Erythroblast (primary cell): Measurements from ENCODE around the gene INKA1.

Source experiments
- DNase-seq, 2 experiments: peaks; one replicate each; lab custom pipeline; 2025; lab: John Stamatoyannopoulos, UW
- GATA1 ChIP-seq: IDR thresholded peaks from 2 replicates; pipeline ENCODE4 v1.6.1; 2011; ENCODE audit warnings: low read depth, mild to moderate bottlenecking, control low read depth, low read length, moderate library complexity
- POLR2A ChIP-seq: IDR thresholded peaks from 2 replicates; pipeline ENCODE4 v1.6.1; 2011; ENCODE audit warnings: mild to moderate bottlenecking, low read length

Gene INKA1

GRCh38 chr3:49793486-49794085 is 9.5 kb upstream of the INKA1 start:
- no peak for TF ChIP-seq POLR2A
- no peak for TF ChIP-seq GATA1

DNA sequence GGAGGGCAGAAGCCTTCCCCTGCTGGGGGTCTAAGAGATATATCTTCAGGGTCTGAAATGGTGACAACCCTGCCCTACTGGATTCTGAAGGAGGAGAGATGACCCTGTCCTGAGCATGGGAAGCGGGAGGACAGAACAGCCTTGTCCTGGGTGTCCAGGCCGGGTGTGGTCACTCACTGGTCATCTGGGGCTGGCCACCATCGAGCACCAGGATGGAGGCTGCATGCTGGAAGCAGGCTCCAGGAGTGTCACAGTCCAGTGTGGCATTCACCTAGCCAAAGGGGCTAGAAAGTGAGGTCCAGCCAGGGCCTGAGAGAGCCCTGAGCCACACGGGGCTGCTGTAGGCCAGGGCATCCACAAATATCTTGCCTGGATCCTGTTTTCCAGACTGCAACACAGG is 8.6 kb upstream of the INKA1 start:
- DNase-seq = no peak
- no peak for TF ChIP-seq POLR2A
- TF ChIP-seq GATA1 = no peak

More at GRCh38 chr3:49793486-49794085, 9.5 kb upstream of the INKA1 start:
- no peak for DNase-seq

DNA sequence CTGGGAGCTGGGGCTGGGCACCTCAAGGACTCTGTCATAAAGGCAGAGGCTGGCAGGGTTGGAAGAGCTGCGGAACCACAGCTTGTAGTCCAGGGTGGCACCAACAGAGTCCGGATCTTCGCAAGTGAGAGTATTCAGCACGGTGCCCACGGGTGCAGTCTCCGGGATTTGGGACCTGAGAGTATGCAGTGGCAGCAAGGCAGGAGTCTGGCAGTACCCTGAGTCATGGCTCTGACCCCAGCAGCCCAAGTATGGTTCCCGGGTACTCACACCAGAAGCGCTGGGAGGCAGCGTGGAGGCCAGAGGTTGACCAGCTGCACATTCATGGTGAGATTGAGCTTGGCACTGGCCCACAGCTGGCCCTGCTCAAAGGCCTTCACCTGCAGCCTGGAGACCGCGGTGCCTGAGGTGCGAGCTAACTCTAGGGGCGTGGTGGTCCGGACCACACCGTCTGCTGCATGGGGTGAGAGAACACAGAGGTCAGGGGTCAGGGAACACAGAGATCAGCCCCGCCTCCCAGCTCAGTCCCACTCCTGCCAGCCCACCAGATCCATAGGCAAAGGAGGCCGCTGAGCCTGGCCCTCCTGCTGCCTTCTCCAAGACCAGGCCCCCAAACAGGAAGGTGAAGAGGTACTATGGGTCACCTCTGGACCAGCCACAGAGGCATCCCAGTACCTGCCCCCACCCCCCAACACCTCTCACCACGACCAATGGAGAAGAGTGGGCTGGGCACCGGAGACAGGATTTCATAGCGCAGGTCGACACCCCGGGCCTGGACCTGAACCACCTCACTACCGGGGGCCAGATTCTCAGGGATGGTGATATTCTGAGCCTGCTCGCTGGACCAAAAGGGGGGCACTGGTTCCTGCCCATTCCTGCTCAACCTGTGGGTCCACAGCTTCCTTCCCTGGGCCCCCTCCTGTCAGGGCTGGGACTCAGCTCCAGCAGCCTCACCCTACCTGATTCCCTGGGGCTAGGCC is 7.8 kb upstream of the INKA1 start:
- DNase-seq = no peak
- TF ChIP-seq GATA1 (no peak), POLR2A (no peak)

- no peak for TF ChIP-seq GATA1
- no peak for DNase-seq
These were observed 4.0 kb upstream of the INKA1 start for GRCh38 chr3:49799105-49799504.

- DNase-seq = peak; percentile 31 to 76
- no peak for TF ChIP-seq POLR2A
- TF ChIP-seq GATA1 = no peak
These were observed 3.3 kb upstream of the INKA1 start, which contains the start of gene CDHR4 for GRCh38 chr3:49799761-49800160. Gene CDHR4, minus strand, starts transcription at chr3:49799873. Its CDS starts 61 bp downstream, at chr3:49799812.

DNA sequence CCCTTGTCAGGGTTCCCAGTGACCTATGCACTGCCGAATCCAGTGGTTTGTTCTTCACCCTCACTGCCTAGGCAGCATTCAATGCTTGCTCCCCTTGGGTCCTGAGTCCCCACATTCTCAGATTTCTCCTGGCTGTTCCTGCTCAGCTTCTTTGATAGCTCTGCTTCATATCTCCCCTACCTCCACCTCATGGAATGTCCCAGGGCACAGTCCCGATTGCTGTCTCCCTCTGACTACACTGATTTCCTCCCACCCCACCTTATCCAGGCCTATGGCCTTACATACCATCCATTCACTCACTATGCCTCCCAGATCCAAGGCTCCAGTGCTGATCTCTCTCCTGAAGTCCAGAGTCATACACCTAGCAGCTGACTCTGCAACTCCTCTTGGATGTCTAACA is 1.9 kb upstream of the INKA1 start:
- TF ChIP-seq GATA1 (no peak), POLR2A (no peak)
- DNase-seq = no peak

DNA sequence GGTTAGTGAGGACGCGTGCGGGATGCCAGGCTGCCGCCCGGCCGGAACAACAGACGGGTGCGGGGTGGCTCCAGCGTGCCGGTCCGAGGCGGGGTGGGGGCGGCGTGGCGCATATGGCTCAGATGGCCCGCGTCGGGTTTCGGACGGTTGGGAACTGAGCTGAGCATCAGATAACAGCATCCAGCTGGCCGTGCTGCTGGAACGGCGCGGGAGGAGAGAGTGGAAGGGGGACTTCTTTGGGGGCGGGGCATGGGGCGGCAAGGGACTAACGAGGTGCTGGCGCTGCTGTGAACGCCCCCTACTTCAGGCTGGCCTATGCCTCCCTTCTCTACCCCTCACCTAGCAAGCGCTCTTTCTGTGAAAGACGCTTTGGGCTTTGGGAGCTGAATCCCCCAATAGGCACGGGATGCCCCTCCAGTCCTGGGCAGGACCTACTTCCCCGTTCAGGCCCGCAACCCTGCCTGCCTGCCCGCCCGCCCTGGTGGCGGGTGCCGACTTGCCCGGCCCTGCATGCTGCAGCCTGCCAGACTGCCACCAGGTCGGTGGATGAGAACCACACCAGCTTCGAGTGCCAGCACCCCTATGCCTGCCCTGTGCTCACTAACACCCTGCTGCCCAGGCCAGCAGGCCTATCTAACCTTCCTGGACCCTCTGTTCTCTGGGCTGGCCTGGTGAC is 542 bp downstream of the INKA1 start:
- peak; percentile 79 to 82 for DNase-seq
- TF ChIP-seq GATA1 (no peak), POLR2A (no peak)

DNA sequence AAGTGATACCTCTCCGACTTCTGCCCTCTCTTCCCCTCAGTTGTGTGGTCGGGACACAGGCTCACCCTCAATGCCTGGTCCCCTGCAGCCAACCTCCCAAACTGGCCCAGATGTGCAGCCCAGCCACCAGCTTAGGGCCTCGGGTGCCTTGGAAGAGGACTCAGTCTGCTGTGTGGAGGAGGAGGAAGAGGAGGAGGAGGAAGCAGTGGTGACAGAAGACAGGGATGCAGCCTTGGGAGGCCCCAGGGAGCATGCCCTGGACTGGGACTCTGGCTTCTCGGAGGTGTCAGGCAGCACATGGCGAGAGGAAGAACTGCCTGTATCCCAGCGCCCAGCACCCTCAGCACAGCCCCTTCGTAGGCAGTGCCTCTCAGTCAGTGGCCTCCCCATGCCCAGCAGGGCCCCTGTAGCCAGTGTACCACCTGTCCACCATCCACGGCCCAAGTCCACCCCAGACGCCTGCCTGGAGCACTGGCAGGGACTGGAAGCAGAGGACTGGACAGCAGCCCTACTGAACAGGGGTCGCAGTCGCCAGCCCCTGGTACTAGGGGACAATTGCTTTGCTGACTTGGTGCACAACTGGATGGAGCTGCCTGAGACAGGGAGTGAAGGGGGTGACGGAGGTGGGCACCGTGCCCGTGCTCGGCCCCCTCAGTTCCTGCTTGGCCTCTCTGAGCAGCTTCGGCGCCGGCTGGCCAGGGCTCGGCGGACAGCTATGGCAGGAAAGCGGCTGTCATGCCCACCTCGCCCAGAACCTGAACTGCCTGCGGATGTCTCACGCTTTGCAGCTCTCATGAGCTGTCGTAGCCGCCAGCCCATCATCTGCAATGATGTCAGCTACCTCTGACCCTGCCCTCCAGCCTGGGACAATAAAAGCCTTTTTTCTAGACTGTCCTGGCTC is 1.3 kb downstream of the INKA1 start:
- TF ChIP-seq POLR2A (no peak), GATA1 (no peak)
- DNase-seq = no peak

GRCh38 chr3:49805367-49805782 is 2.3 kb downstream of the INKA1 start:
- DNase-seq = no peak
- TF ChIP-seq GATA1 (no peak), POLR2A (no peak)

DNA sequence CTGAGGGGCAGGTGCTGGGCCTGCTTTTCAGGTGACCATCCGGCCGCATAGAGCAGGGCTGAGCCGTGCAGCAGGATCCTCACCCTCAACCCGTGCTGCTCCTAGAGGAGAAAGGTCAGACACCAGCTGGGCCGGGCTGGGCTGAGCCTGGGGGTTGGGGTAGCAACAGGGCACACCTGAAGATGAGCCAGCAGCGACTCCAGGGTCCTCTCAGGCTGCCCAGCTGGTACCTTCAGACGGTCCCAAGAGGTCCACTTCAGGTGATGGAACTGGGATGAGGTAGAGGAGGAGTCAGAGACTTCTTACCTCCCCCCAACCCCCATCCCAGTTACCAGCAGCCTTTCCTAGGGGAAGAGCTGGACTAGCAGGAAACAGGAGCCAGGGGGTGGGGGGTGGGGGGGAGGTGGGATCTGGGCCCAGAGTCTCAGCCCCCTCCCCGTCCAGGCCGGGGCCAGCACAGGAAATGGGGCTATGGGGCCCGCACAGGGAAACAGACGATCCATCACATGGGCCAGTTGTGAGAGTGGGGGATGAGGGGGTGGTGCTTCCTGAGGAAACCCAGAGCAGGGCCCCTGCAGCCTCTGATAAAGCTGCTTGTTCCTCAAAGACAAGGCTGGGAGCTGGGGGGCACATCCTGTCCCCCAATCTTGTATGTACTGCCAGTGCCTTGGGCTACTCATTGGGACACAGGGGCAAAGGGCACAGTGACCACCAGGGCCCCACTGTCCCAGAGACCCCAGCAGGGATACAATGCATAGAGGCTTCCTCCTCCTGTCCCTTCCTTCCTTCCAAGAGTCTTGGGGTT is 3.0 kb downstream of the INKA1 start:
- no peak for TF ChIP-seq POLR2A
- no peak for TF ChIP-seq GATA1
- DNase-seq = peak; percentile 68 to 82

DNA sequence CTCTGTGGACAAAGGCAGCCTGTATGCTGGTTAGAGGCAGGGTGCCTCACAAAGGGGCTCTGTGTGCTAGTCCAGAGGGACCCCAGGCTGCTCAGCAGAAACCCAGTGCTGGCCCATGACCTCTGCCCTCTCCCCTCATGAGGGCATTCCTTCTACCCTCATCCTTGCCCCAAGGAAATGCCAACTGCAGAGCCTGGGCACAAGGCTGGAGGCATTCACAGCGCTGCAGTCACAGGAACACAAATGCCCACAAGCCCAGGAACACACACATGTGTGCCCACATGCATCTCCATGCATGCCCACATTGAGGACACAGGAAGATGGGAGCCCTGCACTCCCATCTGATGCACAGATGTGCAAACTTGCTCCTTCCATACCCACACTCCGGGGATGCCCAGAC is 3.8 kb downstream of the INKA1 start:
- no peak for DNase-seq
- TF ChIP-seq POLR2A (no peak), GATA1 (no peak)
